Stimulated activated naive CD8-positive, alpha-beta T cell treated with anti-CD3 and anti-CD28 coated beads, Interleukin-15, amount 100 ng/mL, for 72 hours (primary cell): ENCODE measurements around the gene KIZ.

Experiments used
- ATAC-seq: fragments of 150-1000 bp; cut with Tn5 transposase; 2 replicates; pipeline ENCODE4 v1.10.0; 2021; ENCODE audit warnings: mild to moderate bottlenecking, moderate library complexity
- DNase-seq, 2 donors: peaks; one replicate each; pipeline ENCODE4 v3.0.0; 2021 to 2022
- H3K27ac Mint-ChIP-seq, 2 donors: one replicate each; pipeline ENCODE4 v1.8.0; 2022; ENCODE audit warnings: mild to moderate bottlenecking in 2 of 2, mixed read lengths in 2 of 2, moderate library complexity in 2 of 2
- H3K27me3 Mint-ChIP-seq: one replicate; pipeline ENCODE4 v1.8.0; 2022; ENCODE audit warnings: mixed read lengths
- H3K4me1 Mint-ChIP-seq: one replicate; pipeline ENCODE4 v1.8.0; 2022; ENCODE audit warnings: mild to moderate bottlenecking, mixed read lengths
- H3K4me3 Mint-ChIP-seq, 2 donors: one replicate each; pipeline ENCODE4 v1.8.0; 2022; ENCODE audit warnings: mild to moderate bottlenecking in 2 of 2, mixed read lengths in 2 of 2, moderate library complexity in 1 of 2
- H3K9me3 Mint-ChIP-seq, 2 donors: one replicate each; pipeline ENCODE4 v1.8.0; 2022; ENCODE audit warnings: mixed read lengths in 2 of 2

The KIZ gene, protein sequence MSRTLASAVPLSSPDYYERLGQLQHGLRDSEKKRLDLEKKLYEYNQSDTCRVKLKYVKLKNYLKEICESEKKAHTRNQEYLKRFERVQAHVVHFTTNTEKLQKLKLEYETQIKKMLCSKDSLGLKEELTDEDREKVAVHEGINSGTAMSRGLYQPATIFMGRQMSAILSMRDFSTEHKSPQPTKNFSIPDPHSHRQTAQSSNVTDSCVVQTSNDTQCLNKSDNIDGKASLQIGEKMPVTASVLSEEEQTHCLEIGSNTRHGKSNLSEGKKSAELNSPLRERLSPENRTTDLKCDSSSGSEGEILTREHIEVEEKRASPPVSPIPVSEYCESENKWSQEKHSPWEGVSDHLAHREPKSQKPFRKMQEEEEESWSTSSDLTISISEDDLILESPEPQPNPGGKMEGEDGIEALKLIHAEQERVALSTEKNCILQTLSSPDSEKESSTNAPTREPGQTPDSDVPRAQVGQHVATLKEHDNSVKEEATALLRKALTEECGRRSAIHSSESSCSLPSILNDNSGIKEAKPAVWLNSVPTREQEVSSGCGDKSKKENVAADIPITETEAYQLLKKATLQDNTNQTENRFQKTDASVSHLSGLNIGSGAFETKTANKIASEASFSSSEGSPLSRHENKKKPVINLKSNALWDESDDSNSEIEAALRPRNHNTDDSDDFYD

DNA sequence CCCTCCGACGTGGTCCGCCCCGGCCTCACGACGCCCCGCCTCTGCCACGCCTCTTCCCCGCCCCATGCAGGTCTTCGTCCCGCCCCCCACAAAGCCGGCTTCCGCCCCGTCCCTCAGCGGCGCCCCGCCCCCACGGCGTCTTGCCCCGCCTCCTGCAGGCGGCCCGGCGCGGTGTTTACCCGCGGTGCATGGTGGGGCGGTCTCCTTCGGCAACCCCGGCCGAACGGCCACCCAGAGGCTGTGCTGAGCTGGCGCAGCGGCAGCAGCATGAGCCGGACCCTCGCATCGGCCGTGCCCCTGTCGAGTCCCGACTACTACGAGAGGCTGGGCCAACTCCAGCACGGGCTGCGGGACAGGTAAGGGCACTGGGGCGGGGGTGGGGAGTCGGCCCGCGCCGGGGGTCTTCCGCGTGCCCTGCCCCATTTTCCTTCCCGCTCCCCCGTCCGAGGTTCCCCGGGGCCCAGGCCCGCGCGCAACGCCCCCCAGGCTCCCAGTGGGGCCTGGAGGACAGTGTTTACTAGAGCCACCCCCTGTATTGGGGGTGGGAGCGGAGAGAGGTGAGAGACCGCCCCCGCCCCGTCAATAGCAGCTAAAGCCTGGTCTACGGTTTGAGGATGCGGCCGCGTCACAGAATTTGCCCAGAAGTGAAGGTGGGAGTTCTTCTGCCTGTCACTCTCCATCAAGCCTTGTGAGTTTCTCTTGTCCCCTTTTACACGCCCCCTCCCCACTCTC is at the start of gene KIZ:
Gene KIZ (plus strand): TSS at position 234 of the 732 bp plus-strand sequence. CDS start 34 bp downstream, at position 268.
- Mint-ChIP-seq H3K4me1 (peaks cover 16% of the 10 kb centered on the region), H3K27me3 (peaks cover 7% of the 10 kb centered on the region), H3K27ac (peak within 1 kb of the TSS; percentile 96 to 98), H3K4me3 (peak within 1 kb of the TSS; percentile 88 to 99), H3K9me3 (no peaks in the 10 kb centered on the region)
- peak; percentile 97 to 99 for DNase-seq
- peak; percentile 98 for ATAC-seq

DNA sequence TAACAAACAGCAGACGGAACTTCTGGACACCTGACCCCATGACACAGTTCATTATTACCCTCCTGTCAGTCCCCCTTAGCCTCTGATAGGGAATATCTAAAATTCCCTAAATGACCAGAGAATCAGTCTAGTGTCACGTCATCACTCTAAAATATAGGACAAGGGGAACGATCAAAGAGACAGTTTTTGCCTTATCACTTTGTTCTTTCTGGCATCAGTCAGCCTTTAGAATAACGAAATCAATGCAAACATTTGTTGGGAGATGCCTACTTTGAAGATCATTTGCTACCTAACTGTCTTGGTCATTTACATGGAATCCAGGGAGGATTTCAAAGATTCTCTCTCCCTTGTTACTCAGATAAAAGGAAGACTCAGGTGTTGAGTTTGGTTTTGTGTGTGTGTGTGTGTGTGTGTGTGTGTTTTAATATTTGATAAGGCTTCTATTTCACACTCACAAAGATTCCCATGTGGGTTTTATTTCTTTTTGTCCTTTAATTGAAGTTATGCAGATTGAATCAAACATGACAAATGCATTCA is 48.0 kb upstream of the KIZ start:
- no peaks in the 10 kb centered on the region for H3K9me3 Mint-ChIP-seq
- H3K27me3 Mint-ChIP-seq, result peaks cover 41% of the 10 kb centered on the region

DNA sequence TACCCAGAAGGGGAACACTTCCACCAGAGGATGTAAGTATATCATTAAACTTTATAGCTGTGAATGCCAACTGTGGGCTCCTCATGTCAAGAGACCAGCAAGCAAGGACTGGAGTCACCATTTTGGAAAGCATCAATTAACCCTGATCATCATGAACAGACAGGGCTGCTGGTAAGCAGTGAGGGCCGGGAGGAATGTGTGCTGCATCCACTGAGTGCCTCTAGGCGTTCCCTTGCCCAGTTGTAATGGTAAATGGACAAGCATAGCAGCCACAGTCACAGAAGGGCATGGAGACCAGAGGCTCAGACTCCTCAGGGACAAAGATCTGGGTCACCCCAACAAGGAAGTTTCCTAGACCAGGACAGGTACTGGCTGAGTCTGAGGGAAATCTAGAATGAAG is 43.3 kb upstream of the KIZ start:
- DNase-seq (no peak), ATAC-seq (no peak)
- H3K27me3 Mint-ChIP-seq, result peaks cover 57% of the 10 kb centered on the region
- no peaks in the 10 kb centered on the region for H3K4me1 Mint-ChIP-seq
- no peak overlapping the region for H3K27ac Mint-ChIP-seq
- no peaks in the 10 kb centered on the region for H3K9me3 Mint-ChIP-seq
- no peak overlapping the region for H3K4me3 Mint-ChIP-seq

More for the DNA sequence above, 48.0 kb upstream of the KIZ start:
- no peak for ATAC-seq
- DNase-seq, result no peak
- Mint-ChIP-seq H3K27ac (no peak overlapping the region), H3K4me1 (no peaks in the 10 kb centered on the region), H3K4me3 (no peak overlapping the region)

DNA sequence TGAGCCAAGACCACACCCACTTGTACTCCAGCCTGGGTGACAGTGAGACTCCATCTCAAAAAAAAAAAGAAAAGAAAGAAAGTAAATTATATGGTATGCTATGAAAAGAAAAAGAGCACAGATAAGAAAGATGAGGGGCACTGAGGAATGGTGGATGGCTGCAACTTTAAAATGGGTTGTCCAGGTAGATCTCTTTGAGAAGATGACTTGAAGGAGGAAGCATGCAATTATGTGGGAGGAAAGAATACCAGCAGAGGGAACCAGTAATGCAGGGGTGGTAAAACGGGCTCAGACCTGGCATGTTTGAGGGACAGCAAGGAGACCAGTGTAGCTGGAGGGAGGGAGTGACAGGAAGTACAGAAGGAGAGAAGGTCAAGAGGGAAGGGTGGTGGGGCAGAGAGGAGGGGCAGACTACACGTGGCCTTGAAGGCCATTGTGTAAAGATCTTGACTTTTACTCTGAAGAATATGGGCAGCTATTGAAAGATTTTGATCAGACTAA is 42.0 kb upstream of the KIZ start:
- Mint-ChIP-seq H3K27ac (peak overlapping the region in 1 of 2 donors; percentile 34), H3K4me1 (no peaks in the 10 kb centered on the region), H3K9me3 (no peaks in the 10 kb centered on the region), H3K27me3 (peaks cover 60% of the 10 kb centered on the region), H3K4me3 (no peak overlapping the region)
- ATAC-seq, result no peak
- DNase-seq, result no peak

DNA sequence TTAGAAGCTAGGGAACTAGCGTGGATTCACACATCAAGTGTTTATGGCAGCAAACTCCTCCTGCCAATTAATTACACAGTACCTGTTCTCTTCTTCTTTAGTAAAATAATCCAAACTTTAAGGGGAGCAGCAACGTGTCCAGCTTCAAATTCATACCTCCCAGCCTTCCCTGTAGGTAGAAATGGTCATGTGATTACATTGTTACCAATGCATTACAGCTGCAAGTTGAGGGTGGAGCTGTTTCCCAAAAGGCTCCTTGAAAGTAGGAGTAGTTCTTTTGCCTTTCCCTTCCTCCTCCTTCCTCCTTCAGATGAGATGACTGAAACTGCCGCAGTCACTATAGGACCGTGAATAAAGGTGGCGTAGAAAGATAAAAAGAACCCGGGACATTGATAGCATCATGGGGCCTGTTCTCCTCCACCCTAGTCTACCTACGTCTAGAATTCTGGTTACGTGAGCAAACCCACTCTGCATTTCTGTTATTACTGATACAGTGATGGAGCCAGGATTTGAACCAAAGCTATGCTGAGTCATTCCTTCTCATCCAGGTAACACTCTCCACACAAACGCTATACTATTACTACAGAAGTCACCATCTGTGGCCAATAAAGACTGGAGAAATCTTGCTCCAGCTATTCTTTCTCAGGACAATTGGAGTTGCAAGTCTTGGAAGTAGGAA is 37.9 kb upstream of the KIZ start:
- Mint-ChIP-seq H3K4me1 (no peaks in the 10 kb centered on the region), H3K27ac (no peak overlapping the region), H3K27me3 (peaks cover 79% of the 10 kb centered on the region)

DNA sequence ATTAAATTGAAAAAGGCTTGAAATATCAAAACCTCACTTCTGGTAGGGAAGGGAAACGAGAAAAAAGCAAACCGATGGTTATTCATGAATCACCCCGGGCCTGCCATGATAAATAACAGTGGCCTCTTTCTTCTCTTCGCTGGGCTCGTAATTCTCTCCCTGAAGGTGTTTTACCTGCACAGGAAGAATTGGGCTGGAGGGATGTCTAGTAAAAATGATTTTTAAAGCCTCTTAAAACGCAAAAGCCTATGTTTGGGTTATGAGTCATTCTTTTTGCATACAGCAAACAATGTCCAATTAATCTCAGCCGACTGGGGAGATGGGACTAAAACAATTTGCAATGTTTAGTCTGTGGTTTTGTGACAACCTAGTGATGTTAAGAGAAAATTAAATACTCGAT is 36.5 kb upstream of the KIZ start:
- Mint-ChIP-seq H3K4me3 (no peak overlapping the region), H3K27me3 (peaks cover 83% of the 10 kb centered on the region)

More for the DNA sequence above, 37.9 kb upstream of the KIZ start:
- DNase-seq (no peak), ATAC-seq (no peak)
- Mint-ChIP-seq H3K9me3 (no peaks in the 10 kb centered on the region), H3K4me3 (no peak overlapping the region)

DNA sequence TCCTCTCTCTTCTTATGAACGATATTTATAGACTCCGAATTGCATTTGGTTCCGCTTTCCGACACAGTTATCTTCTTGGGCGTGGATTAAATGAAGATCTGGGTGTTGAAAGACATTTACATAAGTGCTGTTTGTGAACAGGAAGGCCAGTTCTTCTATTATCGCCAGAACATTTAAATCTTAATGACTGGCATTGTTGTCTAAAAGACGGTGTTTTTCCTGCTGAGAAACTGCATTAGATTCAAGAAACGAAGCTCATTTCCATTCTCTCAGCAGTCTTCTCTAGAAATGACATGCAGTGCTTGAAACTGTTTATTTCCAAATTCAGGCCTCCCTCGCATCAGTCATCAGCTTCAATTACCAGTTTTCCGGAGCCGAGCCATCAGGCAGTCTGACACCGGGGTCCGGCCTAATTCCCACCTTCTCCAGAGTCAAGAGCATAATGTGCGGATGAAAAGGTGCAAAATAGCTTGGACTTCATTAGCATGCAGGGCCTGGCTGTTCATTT is 35.7 kb upstream of the KIZ start:
- no peak overlapping the region for H3K4me3 Mint-ChIP-seq
- DNase-seq (no peak), ATAC-seq (no peak)
- no peaks in the 10 kb centered on the region for H3K9me3 Mint-ChIP-seq
- no peak overlapping the region for H3K27ac Mint-ChIP-seq
- H3K4me1 Mint-ChIP-seq, result no peaks in the 10 kb centered on the region
- peaks cover 82% of the 10 kb centered on the region for H3K27me3 Mint-ChIP-seq

More for the DNA sequence above, 36.5 kb upstream of the KIZ start:
- no peaks in the 10 kb centered on the region for H3K9me3 Mint-ChIP-seq
- no peaks in the 10 kb centered on the region for H3K4me1 Mint-ChIP-seq
- DNase-seq (no peak), ATAC-seq (no peak)
- H3K27ac Mint-ChIP-seq, result no peak overlapping the region

DNA sequence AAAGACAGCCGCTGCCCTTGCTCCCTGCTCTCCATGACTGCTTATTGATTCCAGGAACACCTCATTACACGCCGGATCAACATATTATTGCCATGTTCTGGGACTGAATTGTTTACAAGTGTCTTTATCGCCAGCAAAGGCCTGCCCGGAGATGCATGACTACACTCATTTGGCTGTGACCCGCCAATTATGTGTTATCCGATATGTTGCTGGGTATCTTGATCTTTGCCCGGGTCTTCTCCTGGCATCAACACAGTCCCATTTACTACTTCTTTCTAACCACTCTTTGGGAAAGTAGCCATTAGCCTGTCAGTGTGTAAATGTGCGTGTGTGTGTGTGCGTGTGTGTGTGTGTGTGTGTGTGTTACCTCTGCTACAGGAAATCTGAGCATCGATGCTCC is 35.2 kb upstream of the KIZ start:
- Mint-ChIP-seq H3K27ac (no peak overlapping the region), H3K27me3 (peaks cover 87% of the 10 kb centered on the region), H3K4me3 (no peak overlapping the region), H3K9me3 (no peaks in the 10 kb centered on the region), H3K4me1 (no peaks in the 10 kb centered on the region)
- DNase-seq (no peak), ATAC-seq (no peak)

DNA sequence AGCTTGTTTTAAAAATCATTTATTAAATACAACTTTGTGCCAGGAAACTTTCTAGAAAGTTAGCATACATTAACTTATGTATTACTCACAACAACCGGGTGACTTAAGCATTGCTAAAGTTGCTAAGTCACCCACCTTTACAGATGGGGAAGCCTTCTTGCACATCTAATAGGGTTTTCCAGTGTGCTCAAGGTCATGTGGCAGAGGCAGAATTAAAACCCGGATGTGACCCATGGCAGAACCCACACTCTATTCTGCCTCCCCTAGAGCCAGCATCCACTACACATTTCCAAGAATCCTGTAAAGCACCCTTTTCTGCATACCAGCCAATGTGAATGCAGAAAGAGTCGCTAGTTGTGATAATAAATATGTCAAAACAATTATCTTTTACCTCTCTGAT is 33.1 kb upstream of the KIZ start:
- no peaks in the 10 kb centered on the region for H3K4me1 Mint-ChIP-seq
- no peaks in the 10 kb centered on the region for H3K9me3 Mint-ChIP-seq
- no peak overlapping the region for H3K27ac Mint-ChIP-seq
- peaks cover 97% of the 10 kb centered on the region for H3K27me3 Mint-ChIP-seq
- no peak overlapping the region for H3K4me3 Mint-ChIP-seq
- ATAC-seq (no peak), DNase-seq (no peak)

DNA sequence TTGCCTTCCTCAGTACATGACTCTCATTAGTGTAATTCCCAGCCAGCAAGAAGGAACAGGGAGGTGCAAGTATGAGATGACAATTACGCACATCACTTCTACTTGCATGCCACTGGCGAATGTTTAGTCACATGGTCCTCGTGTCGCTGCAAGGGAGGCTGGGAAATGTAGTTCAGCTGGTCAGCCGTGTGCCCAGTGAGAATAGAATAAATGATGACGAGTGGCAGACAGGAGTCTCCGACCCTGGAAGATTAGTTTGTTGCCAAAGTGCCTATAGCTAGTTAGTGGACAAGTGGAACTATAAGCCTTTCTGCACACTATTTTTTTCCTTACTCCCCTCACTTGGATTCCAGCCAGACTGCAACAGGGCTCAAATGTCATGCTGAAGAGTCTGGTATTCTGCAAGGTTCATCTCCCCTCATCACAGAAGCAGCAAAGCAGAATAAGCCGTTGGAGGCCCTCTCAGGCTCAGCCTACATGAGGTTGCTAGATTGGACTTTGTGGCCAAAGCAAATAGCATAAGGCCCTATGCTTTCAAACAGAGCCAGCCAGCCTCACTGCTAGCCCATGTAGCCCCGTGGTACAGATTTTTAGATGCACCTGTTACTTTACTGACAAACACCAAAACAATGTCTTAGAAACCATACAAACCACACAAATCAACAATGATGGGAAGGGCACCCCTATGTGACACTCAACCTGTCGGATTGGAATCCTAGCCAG is 29.4 kb upstream of the KIZ start:
- no peaks in the 10 kb centered on the region for H3K9me3 Mint-ChIP-seq
- DNase-seq (no peak), ATAC-seq (no peak)
- peaks cover 22% of the 10 kb centered on the region for H3K4me1 Mint-ChIP-seq
- no peak overlapping the region for H3K27ac Mint-ChIP-seq
- H3K4me3 Mint-ChIP-seq, result no peak overlapping the region
- peaks cover 92% of the 10 kb centered on the region for H3K27me3 Mint-ChIP-seq

DNA sequence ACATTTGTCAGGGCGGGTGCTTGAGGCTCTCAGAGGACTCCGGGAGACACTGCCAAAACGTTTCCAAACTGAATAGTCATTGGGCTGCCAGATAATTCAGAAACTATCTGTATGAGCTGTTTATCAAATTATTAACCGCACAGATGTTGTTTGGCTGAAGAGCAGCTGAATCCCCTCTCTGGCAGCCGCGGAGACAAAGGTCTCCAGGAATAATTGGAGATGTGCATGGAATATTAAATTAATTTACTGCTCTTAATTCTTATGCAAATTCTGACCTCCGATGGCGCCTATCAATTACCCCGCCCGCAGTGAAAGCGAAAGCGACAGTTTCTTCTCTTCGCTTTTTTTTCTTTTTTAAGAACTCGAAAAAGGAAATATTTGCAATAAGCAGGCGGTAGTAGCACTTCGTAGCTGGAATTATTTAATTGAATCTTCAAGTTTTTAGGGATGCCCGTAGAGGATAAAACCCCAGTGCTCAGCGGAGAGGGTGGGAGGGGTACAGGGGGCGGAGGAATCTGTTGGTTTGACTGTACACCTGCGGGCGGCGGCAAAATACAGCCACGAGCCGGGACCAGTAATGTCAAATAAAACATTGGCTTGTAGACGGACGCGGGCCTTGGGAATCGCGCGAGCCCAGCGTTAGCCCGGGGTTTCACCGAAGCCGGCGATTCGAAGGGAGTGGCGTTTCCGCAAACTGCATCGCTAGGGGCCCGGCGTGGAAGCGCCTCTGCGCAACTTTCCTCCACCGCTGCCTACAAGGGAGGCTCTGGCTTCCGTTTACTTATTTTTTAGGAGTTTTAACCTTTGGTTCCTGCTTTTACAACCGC is 25.9 kb upstream of the KIZ start:
- peak; percentile 43 for ATAC-seq
- Mint-ChIP-seq H3K4me3 (peak overlapping the region; percentile 97 to 98), H3K27me3 (peaks cover 93% of the 10 kb centered on the region), H3K4me1 (peaks cover 47% of the 10 kb centered on the region), H3K9me3 (no peaks in the 10 kb centered on the region), H3K27ac (peak overlapping the region; percentile 100)
- peak; percentile 47 to 64 for DNase-seq

DNA sequence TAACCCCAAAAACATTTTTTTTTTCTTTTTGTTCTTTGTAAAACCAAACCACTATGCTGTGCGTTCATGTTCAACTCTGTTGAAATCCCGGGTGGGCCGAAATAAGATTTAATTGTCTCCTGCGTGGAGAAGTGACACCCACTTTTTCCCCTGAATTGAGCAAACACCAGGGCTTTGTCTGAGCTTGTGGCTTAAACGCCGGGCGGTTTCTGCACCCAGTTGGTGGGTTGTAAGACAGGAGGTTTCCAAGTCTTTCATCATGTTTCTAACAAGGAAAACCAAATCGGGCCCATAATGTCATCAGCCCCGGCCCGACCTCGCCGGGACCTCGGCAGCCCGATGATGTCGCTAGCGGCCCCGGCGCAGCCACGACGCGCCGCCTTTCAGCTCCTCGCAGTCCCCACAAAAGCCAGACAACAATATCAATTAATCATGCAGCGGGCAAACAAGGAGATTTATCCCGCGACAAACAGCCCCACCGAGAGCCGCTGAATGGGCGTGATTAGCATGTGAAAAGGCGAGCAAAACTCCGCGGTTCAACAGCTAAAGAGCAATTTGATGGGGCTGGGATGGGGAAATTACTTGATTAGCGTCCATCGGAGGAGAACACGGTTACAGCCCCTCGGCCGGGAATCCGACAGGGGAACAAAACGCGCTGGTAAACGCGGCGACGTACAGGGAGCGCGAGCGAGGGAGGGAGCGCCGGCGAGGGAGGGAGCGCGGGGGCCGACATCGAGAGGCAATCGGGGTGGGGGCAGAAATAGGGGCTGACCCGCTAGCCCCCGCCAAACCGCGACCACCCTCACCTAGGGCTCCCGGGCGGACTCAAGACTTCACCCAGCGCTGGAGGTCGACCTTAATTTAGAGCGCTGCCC is 25.1 kb upstream of the KIZ start:
- peak; percentile 50 to 73 for DNase-seq
- Mint-ChIP-seq H3K27me3 (peaks cover 93% of the 10 kb centered on the region), H3K27ac (peak overlapping the region; percentile 100), H3K9me3 (no peaks in the 10 kb centered on the region), H3K4me1 (peaks cover 54% of the 10 kb centered on the region), H3K4me3 (peak overlapping the region; percentile 97 to 98)
- ATAC-seq, result peak; percentile 61

DNA sequence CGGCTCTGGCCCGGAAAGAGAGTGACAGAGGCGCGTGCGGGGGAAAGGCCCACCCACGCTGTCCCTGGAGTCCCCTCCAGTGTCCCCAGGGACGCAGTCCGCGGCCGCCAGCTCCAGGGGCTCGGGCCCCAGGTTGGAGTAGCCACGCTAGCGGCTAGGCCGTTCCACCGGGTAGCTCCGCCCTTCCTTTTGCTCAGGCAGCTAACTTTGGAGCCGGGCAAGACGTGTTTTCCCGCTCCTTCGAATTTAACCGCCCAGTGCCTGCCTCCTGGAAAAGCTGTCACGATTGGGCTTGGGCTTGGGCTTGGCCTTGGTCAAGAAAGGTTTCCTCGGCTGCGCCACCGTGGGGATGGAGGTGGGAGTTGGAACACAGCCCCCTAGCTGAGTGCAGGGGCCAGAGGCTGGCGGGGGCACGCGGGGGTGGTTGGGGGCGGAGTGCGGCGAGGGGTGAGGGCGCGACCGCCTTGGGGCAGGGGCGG is 24.4 kb upstream of the KIZ start:
- Mint-ChIP-seq H3K4me3 (peak overlapping the region; percentile 97 to 98), H3K9me3 (no peaks in the 10 kb centered on the region), H3K4me1 (peaks cover 60% of the 10 kb centered on the region), H3K27ac (peak overlapping the region; percentile 100), H3K27me3 (peaks cover 93% of the 10 kb centered on the region)
- DNase-seq (peak; percentile 36 to 47), ATAC-seq (peak; percentile 29)
